ENCODE measurements around the gene ABCA7.
A peak's percentile ranks its signal among the peaks of the same experiment; 100 is the strongest.

The ABCA7 gene

GRCh38 chr19:1086613-1087012 lies 46.7 kb downstream of the ABCA7 start:
- DNase-seq (ENCODE audit: low read depth, low spot score), result no peak

GRCh38 chr19:1087813-1088415 lies 48.0 kb downstream of the ABCA7 start:
- no peak for DNase-seq (ENCODE audit: low read depth, low spot score)

GRCh38 chr19:1088416-1089010 lies 48.6 kb downstream of the ABCA7 start:
- DNase-seq (ENCODE audit: low read depth, low spot score), result no peak

- no peak for DNase-seq (ENCODE audit: low read depth, low spot score)
These were observed 49.3 kb downstream of the ABCA7 start for GRCh38 chr19:1089126-1089771.

- no peak for DNase-seq (ENCODE audit: low read depth, low spot score)
These were observed 50.0 kb downstream of the ABCA7 start for GRCh38 chr19:1089891-1090290.

- no peak for DNase-seq (ENCODE audit: low read depth, low spot score)
These were observed 51.0 kb downstream of the ABCA7 start for GRCh38 chr19:1090731-1091543.

- DNase-seq (ENCODE audit: low read depth, low spot score), result no peak
These were observed 51.8 kb downstream of the ABCA7 start for GRCh38 chr19:1091544-1092175.

- no peak for DNase-seq (ENCODE audit: low read depth, low spot score)
These were observed 53.4 kb downstream of the ABCA7 start for GRCh38 chr19:1093330-1093729.

GRCh38 chr19:1093811-1094553 lies 54.1 kb downstream of the ABCA7 start:
- DNase-seq (ENCODE audit: low read depth, low spot score), result no peak

- DNase-seq (ENCODE audit: low read depth, low spot score), result no peak
These were observed 54.7 kb downstream of the ABCA7 start for GRCh38 chr19:1094655-1094977.

GRCh38 chr19:1094978-1095701 lies 55.2 kb downstream of the ABCA7 start, which contains the start of gene POLR2E:
POLR2E (minus strand) TSS chr19:1095375; CDS start chr19:1095315, 60 bp downstream.
- peak; percentile 97 for DNase-seq (ENCODE audit: low read depth, low spot score)

GRCh38 chr19:1097810-1098176 lies 57.9 kb downstream of the ABCA7 start:
- DNase-seq (ENCODE audit: low read depth, low spot score), result no peak

- DNase-seq (ENCODE audit: low read depth, low spot score), result no peak
These were observed 58.5 kb downstream of the ABCA7 start for GRCh38 chr19:1098177-1099051.

GRCh38 chr19:1101337-1101698 lies 61.4 kb downstream of the ABCA7 start:
- no peak for DNase-seq (ENCODE audit: low read depth, low spot score)

GRCh38 chr19:1102407-1103131 lies 62.7 kb downstream of the ABCA7 start:
- peak; percentile 94 for DNase-seq (ENCODE audit: low read depth, low spot score)

GRCh38 chr19:1103132-1103707 lies 63.3 kb downstream of the ABCA7 start:
- no peak for DNase-seq (ENCODE audit: low read depth, low spot score)

- DNase-seq (ENCODE audit: low read depth, low spot score), result peak; percentile 99
These were observed 63.9 kb downstream of the ABCA7 start, which contains the start of gene GPX4 for GRCh38 chr19:1103708-1104310. GPX4 (plus strand) TSS chr19:1103994; CDS start chr19:1104044, 50 bp downstream.

Measured in brain pericyte (primary cell).